ENCODE data around the gene TRAPPC11.
A peak's percentile ranks its signal among the peaks of the same experiment; 100 is the strongest.

TRAPPC11 gene

DNA sequence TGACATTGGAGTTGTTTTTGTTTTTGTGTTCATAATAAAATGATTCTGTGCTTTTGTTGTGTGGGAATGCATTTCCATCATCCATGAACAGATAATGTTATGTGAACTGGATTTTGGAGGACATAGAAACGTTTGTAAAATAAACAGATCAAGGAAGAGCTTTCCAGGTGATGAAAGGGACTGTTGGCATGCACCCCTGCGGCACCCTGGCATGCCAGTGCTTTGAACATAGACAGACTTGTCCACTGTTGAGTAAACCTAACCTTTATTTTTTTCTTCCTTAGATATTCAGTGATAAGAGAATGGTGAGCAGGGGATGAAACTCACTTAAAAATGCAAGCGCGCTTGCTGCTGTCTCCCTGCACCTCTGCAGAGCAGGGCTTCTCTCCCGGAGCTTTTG, 59.8 kb downstream of the TRAPPC11 start:
- no peak for TF ChIP-seq POLR2A (IDR thresholded peaks at IDR 0.05; ENCODE audit: low read length)
- TF ChIP-seq GATA1 (IDR thresholded peaks at IDR 0.05; ENCODE audit: low read depth, low read length) = no peak
- no peak for DNase-seq

DNA sequence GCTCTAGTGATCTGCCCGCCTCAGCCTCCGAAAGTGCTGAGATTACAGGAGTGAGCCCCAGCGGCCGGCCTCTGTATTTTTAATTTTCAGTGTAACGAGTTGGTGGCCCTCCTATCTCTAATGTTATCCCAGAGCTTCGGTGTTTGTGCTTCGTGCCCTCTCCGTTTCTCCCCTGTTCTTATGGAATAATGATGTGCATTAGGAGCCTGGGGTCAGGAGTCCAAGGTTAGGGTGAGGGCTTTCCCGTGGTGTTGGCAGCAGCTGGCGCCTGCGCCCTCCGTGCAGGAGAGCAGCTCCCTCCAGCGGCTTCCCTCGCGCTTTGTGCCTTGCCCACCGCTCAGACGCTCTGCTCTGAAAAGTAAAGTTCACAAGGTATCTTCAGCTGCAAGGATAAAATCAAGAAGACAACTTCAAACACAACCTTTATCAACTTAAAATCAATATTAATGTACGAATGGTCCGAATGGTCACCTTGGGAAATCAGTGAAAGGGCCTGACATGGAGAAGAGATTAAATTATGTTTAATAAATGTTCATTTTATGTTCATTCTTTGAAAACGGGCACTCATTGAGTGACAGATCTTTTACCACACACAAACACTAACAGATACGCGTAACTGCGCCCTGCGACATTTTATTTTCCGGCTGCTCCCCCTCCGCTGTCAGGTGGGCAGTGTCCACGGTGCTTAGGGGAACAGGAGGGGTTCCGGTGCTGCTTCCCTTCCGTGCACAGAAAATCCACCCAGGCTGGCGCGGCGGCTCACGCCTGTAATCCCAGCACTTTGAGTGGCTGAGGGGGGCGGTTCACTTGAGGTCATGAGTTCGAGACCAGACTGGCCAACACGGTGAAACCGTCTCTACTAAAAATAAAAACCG, 62.4 kb downstream of the TRAPPC11 start:
- DNase-seq = peak; percentile 73 to 74
- no peak for TF ChIP-seq GATA1 (IDR thresholded peaks at IDR 0.05; ENCODE audit: low read depth, low read length)
- TF ChIP-seq POLR2A (IDR thresholded peaks at IDR 0.05; ENCODE audit: low read length) = no peak

DNA sequence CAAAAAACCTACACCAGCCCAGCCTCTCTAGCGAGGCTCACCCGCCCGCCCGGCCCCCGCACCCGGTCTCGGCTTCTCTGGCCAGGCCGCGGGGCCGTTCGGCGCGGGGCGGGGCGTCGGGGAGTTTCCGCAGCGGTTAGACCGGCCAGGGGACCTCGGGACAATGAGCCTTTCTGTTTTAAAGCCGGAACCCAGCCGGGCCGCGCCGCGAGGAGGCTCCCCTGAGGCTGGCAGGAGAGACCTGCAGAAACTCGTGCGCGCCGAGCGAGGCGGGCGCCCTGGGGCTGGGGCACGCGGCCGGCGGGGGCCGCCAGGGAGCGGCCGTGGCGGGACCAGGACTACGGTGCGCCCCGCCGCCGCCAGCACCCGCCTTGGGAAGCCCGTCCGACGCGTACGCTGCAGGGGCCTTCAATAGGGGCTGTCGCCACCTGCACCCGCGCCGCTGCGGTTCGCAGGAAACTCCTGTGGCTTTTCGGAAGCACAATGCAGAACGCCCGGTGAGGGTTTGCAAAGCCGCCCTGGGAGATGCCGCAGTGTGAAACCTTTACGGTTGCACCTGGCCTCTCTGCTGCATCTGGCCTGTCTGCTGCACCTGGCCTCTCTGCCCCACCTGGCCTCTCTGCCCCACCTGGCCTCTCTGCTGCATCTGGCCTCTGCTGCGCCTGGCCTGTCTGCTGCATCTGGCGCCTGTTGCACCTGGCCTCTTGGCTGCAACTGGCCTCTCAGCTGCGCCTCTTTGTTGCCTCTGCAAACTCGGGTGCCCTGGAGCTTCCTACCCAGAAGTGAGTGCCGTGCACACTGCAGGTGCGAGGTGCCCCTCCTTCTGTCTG, 63.9 kb downstream of the TRAPPC11 start:
- TF ChIP-seq POLR2A (IDR thresholded peaks at IDR 0.05; ENCODE audit: low read length) (no peak), GATA1 (IDR thresholded peaks at IDR 0.05; ENCODE audit: low read depth, low read length) (no peak)
- peak; percentile 49 to 57 for DNase-seq

DNA sequence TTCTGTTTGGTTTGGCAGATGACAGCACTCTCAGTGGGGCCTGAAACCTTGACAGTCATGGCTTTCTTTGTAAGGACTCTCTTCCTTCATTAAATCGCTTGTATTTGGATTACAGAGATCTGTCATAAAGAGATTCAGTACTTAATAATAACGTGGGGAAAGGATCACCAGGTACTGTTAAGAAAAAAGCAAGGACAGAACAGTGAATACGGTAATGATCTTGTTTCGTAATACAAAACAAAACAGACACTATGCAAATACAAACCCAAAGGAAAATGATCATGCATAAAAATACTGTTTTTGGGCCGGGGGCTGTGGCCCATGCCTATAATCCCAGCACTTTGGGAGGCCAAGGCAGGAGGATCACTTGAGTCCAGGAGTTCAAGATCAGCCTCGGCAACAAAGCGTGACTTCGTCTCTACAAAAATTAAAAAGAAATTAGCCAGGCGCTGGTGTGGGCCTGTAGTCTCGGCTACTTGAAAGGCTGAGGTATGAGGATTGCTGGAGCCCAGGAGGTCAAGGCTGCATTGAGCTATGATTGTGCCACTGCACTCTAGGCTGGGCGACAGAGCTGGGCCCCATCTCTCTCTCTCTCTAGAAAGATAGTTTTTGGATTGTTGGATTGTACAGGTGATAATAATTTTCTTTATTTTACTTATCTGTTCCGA, 64.6 kb downstream of the TRAPPC11 start:
- TF ChIP-seq GATA1 (IDR thresholded peaks at IDR 0.05; ENCODE audit: low read depth, low read length) (no peak), POLR2A (IDR thresholded peaks at IDR 0.05; ENCODE audit: low read length) (no peak)
- DNase-seq = no peak

DNA sequence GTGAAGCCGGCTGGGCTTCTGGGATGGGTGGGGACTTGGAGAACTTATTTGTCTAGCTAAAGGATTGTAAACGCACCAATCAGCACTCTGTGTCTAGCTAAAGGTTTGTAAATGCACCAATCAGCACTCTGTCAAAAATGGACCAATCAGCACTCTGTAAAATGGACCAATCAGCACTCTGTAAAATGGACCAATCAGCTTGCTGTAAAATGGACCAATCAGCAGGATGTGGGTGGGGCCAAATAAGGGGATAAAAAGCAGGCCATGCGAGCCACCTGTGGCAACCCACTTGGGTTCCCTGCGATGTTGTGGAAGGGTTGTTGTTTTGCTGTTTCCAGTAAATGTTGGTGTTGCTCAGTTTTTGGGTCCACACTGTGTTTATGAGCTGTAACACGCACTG, 66.5 kb downstream of the TRAPPC11 start:
- DNase-seq = peak; percentile 15 to 19

DNA sequence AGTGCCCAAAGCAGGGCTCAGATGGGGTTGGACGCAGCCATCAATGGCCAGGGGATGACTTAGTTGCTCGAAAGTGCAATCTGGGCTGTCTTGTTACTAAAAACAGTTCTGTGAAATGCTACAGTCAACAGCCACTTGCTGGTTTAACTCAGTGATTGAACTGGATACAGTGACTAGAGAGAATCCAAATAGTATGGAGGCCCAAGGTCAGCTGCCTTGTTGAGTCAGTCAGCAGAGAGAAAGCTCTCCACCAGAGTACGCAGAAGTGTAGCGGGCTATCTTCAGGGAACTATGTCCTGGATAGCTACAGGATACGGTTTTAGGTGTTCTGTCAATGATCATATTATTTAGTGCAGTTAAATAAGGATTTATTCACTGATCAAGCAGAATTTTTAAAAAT, 68.4 kb downstream of the TRAPPC11 start:
- TF ChIP-seq GATA1 (IDR thresholded peaks at IDR 0.05; ENCODE audit: low read depth, low read length) (no peak), POLR2A (IDR thresholded peaks at IDR 0.05; ENCODE audit: low read length) (no peak)
- DNase-seq = no peak

DNA sequence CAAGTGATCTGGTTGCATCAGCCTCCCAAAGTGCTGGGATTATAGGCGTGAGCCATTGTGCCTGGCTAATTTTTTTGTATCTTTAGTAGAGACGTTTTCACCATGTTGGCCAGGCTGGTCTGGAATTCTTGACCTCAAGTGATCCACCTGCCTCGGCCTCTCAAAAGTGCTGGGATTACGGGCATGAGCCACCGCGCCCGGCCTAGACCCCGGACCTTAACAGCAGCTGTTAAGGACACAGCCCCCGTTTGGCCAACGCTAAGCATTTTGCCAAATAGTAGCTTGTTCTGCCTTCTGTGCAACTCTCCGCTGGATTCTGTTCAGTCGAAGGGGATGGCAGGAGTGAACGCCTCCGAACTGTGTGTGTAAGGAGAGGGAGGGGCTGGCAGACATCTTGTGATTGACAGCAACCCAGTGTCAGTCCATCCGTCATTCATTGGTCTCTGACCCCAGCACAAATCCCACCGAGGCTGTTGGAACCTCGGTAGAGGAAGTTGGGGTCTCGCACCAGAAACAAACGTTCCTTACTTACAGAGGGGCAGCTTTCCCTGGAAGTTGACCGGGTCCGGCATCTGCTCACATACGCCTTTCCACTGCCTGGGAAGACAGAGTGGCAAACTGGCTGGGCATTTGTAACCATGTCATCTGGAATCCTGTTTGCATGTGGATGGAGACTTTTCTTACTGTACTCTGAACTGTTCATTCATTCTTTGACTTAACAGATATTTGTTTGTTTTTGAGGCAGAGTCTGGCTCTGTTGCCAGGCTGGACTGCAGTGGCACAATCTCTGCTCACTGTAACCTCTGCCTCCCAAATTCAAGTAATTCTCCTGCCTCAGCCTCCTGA, 69.4 kb downstream of the TRAPPC11 start:
- DNase-seq = no peak
- no peak for TF ChIP-seq GATA1 (IDR thresholded peaks at IDR 0.05; ENCODE audit: low read depth, low read length)
- no peak for TF ChIP-seq POLR2A (IDR thresholded peaks at IDR 0.05; ENCODE audit: low read length)

DNA sequence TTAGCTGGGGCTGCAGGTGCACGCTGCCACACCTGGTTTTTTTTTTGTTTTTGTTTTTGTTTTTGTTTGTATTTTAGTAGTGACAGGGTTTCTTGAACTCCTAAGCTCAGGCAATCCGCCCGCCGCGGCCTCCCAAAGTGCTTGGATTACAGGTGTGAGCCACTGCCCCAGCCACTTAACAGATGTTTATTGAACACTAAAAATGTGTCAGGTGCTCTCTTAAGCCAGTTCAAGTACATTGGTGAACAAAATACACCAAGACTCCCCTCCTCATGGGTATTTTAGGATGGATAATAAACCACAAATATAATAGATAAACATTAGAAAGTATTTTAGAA, 69.9 kb downstream of the TRAPPC11 start:
- no peak for TF ChIP-seq GATA1 (IDR thresholded peaks at IDR 0.05; ENCODE audit: low read depth, low read length)
- no peak for TF ChIP-seq POLR2A (IDR thresholded peaks at IDR 0.05; ENCODE audit: low read length)
- DNase-seq = no peak

DNA sequence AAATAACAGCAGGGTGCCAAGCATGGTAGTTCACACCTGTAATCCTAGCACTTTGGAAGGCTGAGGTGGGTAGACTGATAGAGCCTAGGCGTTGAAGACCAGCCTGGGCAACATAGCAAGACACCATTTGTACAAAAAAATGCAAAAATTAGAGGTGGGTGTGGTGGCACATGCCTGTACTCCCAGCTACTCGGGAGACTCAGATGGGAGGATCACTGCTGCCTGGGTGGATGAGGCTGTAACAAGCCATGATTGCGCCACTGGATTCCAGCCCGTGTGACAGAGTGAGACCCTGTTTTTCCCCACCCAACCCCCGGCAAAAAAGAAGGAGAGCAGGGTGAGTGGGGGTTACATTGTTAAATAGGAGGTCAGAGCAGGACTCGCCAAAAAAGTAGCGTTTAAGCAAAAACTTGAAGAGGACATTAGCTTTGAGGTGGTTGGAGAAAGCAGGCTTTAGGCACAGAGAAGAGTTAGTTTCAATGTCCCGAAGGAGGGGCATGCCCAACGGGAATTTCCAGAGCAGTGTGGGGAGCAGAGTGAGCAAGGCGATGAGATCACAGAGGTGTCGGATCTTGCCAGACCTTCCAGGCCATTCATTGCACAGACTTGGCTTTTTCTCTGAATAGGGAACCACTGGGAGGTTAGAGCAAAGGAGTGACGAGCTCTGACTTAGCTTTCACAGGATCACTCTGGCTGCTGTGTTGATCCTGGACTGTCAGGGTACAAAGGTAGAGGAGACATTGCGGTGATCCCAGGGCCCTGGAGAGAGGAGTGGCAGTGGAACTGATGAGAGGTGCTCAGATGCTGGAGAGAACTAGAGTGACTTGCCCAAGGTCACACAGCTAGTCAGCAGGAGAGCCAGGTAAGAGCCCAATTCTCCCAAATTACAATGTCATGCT, 70.6 kb downstream of the TRAPPC11 start:
- TF ChIP-seq GATA1 (IDR thresholded peaks at IDR 0.05; ENCODE audit: low read depth, low read length) = no peak
- no peak for TF ChIP-seq POLR2A (IDR thresholded peaks at IDR 0.05; ENCODE audit: low read length)
- no peak for DNase-seq

DNA sequence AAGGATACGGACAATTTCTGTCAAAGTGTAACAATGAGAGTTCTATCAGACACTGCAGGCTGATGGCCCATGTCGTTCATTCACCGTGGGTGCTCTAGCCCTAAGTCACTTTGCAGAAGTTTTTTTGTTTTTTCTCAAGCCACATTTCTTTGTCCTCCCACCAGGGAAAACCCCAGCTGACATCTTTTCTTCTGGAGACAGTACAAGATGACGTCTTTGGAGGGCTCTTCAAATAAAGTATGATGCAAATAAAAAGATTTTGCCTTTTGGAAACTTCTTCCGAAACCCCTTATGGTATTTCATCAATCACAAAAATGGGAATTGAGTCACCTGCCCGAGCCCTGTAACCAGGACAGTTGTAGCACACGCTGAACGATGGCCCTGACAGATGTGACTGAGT, 73.2 kb downstream of the TRAPPC11 start:
- TF ChIP-seq POLR2A (IDR thresholded peaks at IDR 0.05; ENCODE audit: low read length) (no peak), GATA1 (IDR thresholded peaks at IDR 0.05; ENCODE audit: low read depth, low read length) (no peak)
- no peak for DNase-seq

DNA sequence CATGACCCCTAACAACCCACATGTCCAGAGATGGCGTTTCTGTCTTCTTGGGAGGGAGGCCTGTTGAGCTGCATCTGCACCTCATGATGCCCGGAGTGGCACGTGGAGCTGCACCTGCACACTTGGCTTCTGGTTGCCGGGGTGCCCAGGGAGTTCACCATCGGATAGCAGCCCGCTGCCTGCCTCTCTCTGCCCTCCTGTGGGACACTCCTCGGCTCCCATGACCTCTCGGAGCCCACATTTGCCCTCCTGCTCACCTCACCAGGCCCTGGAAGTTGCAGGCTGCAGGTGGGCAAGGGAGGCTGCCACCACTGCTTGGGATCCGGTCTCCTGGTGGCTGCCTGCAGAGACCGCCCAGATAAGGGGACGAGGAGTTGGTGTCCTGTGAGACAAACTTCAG, 74.1 kb downstream of the TRAPPC11 start:
- TF ChIP-seq POLR2A (IDR thresholded peaks at IDR 0.05; ENCODE audit: low read length) = no peak
- no peak for TF ChIP-seq GATA1 (IDR thresholded peaks at IDR 0.05; ENCODE audit: low read depth, low read length)
- no peak for DNase-seq

DNA sequence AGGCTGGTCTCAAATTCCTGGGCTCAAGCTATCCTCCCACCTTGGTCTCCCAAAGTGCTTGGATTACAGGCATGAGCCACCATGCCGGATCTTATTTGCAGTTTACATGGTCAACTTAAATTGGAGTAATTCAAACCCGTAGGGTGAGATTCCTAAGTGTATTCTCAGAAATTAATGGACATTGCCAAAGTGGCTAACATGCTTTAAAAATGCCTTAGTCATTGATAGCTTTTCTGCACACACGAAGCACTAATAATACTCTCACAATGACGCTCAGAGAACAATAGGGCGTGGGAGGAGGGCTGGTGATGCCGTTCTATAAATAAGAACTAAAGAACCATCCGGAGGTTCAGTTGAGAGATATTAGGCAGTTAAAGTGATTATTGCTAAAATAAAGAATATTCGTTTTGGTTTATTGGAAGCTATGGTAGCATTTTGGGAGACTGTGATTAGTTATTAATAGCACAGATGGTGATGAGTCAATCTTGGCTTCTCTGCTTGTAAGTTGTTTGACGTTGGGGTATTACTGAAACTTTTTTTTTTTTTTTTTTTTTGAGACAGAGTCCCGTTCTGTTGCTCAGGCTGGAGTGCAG, 79.1 kb downstream of the TRAPPC11 start:
- no peak for TF ChIP-seq POLR2A (IDR thresholded peaks at IDR 0.05; ENCODE audit: low read length)
- no peak for TF ChIP-seq GATA1 (IDR thresholded peaks at IDR 0.05; ENCODE audit: low read depth, low read length)
- DNase-seq = no peak
